Mammary epithelial cell (primary cell): ENCODE measurements around the gene ERF.

Source experiments
- EZH2 ChIP-seq: IDR thresholded peaks from 2 replicates; pipeline ENCODE4 v1.6.1; 2012; ENCODE audit warnings: low read length, inconsistent platforms, borderline replicate concordance
- TF ChIP-seq, protein P1 (sequence below), 2 donors: IDR thresholded peaks in 1 of 2; conservative IDR thresholded peaks in 1 of 2; 2 replicates each; pipeline ENCODE4 v1.5.1; 2011 to 2012; ENCODE audit warnings: inconsistent platforms in 2 of 2, low read length in 2 of 2, mild to moderate bottlenecking in 2 of 2, control low read depth in 1 of 2, low read depth in 1 of 2; ENCODE audit not compliant: insufficient read depth in 1 of 2; ENCODE audit errors: extremely low read depth in 1 of 2

DNA sequence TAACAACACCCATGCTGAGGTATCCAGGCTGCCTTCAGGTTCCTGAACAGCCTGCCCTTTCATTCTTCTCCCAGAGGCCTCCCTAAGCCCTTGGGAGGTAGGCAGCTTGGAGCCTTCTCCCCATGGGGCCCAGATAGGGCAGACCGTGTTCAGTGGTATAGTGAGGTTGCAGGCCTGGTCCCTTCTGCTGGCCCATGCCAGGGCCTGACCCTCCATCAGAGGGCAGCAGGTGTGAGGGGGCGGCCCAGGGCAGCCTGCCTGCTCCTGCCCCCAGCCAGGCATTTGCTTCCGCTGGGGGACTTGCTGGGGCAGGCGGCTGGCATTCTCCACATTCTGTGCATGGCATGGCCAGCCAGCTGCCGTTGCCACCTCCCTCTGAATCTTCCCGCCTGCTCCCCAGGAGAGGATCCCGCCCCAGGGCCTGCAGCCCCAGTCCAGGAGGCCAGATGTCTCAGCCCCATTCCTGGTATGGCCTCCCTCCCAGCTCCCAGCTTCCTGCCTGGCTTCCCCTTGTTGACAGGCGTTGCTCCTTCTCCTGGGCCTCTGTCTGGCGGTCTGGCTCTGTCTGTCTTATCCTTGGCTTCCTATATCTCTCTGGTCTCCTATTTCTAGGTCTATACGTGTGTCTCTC is 23.0 kb upstream of the ERF start:
- TF ChIP-seq, protein P1, sequence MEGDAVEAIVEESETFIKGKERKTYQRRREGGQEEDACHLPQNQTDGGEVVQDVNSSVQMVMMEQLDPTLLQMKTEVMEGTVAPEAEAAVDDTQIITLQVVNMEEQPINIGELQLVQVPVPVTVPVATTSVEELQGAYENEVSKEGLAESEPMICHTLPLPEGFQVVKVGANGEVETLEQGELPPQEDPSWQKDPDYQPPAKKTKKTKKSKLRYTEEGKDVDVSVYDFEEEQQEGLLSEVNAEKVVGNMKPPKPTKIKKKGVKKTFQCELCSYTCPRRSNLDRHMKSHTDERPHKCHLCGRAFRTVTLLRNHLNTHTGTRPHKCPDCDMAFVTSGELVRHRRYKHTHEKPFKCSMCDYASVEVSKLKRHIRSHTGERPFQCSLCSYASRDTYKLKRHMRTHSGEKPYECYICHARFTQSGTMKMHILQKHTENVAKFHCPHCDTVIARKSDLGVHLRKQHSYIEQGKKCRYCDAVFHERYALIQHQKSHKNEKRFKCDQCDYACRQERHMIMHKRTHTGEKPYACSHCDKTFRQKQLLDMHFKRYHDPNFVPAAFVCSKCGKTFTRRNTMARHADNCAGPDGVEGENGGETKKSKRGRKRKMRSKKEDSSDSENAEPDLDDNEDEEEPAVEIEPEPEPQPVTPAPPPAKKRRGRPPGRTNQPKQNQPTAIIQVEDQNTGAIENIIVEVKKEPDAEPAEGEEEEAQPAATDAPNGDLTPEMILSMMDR (conservative IDR thresholded peaks at IDR 0.05 in 1 of 2, IDR thresholded peaks at IDR 0.05 in 1 of 2; ENCODE audit: extremely low read depth in 1 of 2, insufficient read depth in 1 of 2, low read depth in 1 of 2, low read length in 2 of 2), result peak in 1 of 2 donors; percentile 13
- no peak for TF ChIP-seq EZH2
